HuH-7 (cell line): ENCODE results near the gene CYP27B1.

Experiments used
- DNase-seq: peaks from one replicate; pipeline ENCODE4 v3.0.0; 2011; ENCODE audit warnings: low spot score

Gene CYP27B1

DNA sequence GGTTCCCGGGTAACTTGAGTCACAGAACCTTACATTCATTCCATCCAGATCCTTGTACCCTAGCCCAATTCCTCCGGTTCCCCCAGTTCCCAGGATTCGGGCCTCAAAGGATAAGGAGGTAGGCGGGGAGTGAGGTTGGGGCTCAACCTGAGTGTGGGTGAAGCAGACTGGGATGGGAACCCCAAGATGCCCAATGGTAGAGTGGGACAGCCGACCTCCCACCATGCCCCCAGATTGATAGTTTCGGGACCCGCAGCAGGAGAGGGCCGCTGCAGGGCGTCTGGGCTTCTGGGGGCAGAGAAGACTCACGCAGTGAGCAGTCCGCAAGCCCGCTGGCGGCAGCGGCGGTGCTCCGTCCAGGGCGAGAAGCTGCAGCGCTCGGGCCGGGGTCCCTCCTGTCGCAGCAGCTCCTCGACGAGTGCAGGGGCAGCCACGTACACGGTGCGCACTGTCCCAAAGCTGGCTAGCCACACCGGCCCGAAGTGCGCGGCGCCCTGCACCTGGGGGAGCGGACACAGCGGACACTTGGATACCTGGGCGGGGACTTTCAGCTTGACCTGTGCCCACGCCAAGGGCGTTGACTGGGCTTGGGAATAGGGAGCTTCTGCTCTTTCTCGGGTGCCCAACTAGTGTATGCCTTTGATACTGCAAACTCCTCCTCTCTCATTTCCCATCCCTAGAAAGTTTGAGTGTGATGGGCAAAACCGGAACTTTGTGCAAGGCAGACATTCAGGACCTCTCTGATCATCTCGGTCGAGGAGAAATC is 997 bp downstream of the CYP27B1 start:
- DNase-seq = no peak

- peak; percentile 69 for DNase-seq
Observed at GRCh38 chr12:57765003-57765697, 1.7 kb downstream of the CYP27B1 start.

DNA sequence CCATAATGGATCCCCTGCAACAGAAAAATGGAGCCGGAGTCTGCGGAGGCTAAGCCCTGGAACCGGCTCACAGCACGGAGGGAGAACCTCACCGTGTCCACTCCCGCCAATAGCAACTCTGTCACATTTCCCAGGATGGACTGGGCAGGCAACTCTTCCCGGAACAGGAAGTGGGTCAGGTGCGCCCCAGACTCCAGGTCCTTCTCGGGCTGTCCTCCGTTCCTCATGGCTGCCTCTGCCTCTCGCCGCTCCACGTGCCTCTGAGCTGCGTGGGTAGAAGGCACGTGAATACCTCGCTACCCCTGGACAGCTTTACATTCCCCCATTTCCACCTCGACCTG is 2.2 kb downstream of the CYP27B1 start:
- DNase-seq = no peak

DNA sequence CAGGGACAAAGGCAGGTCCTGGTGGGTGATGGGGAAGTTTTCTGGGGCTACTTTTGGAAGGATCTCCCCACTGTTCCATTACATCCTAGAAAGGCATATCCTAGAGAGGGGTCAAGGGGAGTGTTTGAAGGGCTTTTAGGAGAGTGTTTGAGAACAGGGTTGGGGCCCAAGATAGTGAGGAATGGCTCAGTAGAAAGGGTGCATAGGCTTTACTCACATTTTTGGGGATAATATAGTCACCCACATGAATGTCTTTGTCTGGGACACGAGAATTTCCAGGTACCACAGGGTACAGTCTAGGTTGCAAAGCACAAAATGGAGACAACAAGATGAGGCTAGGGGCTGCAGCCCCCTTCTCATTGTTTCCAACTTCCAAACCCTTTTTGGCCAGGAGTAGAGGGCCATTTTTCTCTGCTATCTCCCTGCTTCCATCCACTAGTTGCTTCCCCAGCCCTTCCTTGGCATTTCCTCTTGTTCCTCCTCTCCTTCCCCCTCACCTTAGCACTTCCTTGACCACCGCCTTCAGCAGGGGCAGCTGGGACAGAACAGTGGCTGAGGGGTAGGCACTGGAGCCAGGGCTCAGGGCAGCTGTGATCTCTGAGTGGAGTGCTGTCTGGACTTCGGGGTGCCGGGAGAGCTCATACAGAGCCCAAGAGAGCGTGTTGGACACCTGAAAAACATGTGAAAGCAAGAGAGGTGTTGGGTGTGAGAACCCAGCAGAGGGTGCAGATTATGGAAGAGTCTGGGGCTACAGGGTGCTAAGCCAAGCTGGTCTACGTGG is 2.8 kb downstream of the CYP27B1 start:
- DNase-seq = no peak

GRCh38 chr12:57762463-57762862 is 4.4 kb downstream of the CYP27B1 start:
- no peak for DNase-seq

- no peak for DNase-seq
Observed at GRCh38 chr12:57761391-57761998, 5.4 kb downstream of the CYP27B1 start.

- DNase-seq = no peak
Observed at GRCh38 chr12:57760347-57760982, 6.4 kb downstream of the CYP27B1 start.

- peak; percentile 82 for DNase-seq
Observed at GRCh38 chr12:57759360-57759980, 7.4 kb downstream of the CYP27B1 start.

DNA sequence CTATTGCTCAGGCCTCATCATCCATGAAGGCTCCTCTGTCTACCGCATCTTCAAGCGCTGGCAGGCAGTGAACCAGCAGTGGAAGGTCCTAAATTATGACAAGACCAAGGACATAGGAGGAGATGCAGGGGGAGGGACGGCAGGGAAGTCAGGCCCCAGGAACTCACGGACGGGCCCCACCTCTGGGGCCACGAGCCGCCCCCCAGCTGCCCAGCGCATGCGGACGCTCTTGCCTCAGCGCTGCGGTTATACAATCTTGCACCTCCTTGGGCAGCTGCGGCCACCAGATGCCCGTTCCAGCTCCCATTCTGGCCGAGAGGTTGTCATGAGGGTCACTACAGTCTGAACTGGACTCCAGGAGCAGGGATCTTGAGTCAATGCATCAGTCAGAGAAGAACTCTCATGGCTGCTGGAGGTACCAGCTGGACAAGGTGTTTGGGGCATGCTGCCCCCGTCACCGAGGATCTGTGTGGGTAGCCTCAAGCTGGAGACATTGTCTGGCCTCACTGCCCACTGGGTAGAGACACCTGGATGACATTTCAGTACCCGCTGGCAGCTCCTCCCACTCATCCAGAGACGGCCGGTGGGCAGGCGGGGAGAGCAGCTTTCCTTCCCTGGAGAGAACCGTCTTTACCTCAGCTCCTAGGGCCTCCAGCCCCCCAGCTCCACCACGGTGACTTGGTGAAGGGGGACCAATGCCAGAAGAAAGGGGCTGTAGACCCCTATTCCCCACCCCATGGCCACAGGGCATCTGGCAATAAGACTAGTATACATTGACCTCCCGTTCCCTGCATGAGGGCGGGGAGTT is 8.1 kb downstream of the CYP27B1 start:
- no peak for DNase-seq

DNA sequence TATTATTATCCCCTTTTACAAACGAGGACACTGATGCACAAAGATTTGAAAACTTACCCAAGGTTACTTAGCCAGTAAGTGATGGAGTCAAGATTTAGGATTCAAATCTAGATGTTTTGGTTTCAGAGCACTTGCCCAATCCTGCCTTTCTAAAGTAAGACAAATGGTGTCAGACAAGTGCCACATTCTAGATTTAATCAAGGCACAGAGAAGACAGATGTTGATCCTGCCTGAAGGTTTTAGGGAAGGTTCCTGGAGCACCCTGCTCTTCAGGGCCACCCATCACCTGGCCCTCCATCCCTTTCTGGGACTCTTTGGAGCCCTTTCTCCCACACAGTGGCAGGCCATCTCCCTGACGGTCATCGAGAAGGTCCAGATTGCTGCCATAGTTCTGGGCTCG is 9.1 kb downstream of the CYP27B1 start:
- no peak for DNase-seq

DNA sequence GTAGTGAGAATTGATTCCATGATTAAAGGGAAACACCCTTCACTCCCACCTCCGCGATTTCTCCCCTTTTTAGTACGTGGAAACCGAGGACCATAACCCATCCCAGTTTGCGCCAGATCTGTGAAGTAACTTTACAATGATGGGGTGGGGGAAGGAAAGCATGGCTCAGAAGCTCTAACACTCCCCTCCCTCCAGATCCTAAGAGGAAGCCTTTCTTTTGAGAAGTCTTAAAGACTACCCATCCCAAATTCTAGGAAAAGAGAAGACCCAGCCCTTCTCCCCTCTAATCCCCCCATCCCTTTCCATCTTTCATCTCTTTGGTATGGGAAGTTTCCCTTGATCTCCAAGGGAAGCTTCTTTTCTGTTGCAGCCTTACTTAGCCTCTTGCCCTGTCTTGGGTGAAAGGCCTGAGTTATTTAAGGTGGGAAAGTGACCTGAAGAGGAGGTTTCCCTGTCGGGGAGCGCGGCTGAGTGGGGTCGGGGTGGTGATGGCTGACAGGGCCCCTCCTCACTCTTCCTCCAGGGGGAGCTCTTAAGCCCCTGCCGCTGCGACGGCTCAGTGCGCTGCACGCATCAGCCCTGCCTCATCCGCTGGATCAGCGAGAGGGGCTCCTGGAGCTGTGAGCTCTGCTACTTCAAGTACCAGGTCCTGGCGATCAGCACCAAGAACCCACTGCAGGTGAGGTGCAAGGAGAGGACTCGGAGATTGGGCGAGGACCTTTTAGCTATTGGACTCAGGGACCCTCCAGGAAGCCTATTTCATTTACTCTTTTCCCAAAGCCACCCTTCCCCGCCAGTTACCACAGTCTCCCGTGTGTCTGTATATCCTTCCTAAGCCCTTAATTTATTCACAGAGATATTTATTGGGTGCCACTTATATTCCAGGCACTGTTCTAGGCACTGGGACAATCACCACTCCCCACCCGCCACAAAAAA is 10.2 kb downstream of the CYP27B1 start:
- peak; percentile 97 for DNase-seq

DNA sequence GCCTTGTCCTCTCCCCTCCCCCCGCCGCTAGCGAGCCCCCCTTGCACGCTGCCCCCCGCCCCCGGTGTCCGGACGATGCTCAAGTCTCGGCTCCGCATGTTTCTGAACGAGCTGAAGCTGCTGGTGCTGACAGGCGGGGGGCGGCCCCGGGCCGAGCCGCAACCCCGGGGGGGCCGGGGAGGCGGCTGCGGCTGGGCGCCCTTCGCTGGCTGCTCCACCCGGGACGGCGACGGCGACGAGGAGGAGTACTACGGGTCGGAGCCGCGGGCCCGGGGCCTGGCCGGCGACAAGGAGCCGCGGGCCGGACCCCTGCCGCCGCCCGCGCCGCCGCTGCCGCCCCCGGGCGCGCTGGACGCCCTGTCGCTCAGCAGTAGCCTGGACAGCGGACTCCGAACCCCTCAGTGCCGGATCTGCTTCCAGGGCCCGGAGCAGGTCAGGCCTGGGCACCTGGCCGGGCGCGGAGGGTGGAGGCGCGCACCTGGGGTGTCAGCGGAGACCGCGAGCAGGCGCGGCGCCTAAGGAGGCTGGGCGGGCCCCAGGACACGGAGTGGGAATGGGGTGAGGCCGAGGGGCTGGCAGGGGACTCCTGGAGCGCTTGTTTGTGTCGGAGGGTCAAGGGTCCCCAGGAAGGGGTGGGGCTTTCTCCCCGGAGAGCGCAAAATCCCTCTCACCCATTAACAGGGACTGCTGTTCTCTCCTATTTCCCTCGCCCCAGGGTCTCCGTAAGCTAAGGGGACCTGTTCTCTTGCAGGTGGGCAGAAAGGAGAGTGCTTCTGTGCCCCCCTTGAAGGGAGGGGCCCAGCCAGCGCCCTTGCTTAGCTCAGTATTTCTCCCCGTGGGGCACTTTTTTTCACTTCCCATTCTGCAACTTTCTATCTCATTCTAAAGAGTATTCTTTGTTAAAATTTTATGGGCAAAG is 11.2 kb downstream of the CYP27B1 start:
- peak; percentile 62 for DNase-seq

DNA sequence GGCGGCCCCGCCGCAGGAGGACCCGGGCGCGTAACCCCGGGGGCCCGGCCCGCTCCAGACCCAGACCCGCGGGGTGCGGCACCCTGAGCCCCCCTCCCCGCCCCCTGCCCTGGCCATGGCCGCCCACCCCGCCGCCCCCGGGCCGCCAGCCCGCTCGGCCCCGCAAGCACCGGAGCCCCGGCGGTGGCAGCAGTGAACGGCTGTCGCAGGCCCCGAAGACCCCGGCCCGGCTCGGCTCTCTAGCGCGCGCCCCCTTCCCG is 11.8 kb downstream of the CYP27B1 start:
- DNase-seq = no peak

DNA sequence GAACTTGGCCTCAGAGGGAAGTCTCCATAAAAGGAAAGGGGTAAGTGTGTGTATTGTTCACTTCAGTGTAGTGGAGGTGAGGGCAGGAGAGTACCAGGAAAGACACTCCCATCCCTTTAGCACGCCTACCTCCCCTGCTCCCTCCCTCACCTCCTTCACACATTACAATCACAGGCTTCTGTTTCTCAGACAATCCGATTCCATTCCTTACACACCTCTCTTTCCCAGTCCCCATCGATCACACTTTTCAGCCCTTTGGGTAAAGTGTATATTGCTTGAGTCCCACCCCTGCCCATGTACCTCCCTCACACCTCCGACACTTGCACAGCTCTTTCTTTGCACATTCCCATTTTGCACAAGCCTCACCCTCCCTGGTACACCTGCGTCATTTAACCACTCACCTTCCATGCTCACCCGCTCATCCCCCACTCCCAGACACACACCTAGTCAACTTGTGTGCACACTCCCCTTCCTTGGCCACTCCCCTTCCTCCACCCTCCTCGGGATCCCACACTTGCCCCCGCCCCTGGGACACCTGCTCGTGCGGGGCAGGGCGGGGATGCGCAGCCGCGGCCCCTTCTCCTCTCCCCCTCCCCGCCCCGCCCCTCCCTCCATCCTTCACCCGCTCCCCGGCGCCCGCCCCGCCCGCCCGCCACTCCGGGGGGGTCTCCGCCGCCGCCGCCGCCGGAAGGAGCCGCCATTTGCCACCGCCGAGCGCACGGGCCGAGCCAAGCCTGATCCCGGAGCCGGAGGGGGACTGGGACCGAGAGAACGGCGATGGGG is 12.3 kb downstream of the CYP27B1 start, which contains the start of gene MARCHF9:
Gene MARCHF9, plus strand, starts transcription at position 693 of the 783 bp plus-strand sequence. CDS start 426 bp downstream, outside the sequence.
- DNase-seq = peak; percentile 88

GRCh38 chr12:57753756-57754337 is 13.0 kb downstream of the CYP27B1 start:
- DNase-seq = no peak

DNA sequence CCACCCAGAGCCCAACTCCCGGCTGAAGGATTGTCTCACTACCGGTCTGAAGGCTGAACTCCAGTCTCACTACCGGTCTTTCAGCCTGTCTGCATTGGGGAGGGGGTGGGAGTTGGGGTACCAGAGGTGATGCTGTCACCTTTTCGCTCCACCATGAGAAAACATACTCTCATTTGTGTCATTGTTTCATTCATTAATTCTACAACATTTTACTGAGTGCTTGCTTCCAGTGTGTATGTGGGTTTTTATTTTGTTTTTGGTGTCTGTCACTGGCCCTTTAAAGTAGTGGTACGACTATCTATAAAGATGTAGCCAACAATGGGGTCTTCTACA is 14.2 kb downstream of the CYP27B1 start:
- no peak for DNase-seq
